GM03348 (cell line): ENCODE results near the gene HDAC4.

ENCODE experiments used
- DNase-seq: peaks from one replicate; pipeline ENCODE4 v3.0.0; 2012; ENCODE audit warnings: low spot score

Gene HDAC4

DNA sequence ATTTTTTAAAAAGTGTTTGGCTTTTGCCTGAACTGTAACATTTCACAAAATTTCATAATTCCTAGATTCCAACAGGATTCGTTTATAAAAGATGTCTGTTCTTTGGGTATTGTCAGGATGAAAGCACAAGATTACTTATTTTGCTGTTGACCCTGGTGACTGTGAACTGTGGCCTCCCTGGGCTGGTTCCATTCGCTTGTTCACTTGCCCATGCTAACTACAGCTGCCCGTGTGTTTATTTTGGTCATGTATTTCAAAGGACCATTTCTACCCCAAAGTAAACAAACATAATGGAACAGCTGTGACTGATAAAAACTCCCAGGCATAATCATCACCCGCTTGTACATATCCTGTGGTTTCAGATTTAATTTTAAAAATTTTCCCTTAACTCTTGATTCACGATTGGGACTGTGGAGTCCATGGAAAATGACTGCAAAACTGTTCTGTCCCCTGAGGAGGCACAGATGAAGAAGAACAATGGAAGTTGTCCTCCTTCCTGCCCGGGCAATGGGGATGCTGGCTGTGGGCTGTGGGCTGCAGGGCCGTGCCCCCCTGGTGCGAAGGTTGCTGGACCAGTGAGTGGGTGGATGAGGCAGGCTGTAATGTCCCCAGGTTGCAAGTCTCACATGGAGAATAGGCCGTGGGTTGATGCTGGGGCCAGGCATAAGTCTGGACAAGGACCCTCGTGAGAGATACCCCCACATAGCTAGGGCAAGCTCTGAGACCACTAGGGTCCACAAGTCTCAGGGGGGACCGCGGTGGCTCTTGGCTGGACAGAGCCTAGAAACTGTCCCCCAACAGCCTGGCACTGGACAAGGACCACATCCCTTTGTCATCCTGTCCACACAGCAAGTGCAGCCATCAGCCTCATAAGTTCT, 28.9 kb upstream of the HDAC4 start:
- DNase-seq: no peak

DNA sequence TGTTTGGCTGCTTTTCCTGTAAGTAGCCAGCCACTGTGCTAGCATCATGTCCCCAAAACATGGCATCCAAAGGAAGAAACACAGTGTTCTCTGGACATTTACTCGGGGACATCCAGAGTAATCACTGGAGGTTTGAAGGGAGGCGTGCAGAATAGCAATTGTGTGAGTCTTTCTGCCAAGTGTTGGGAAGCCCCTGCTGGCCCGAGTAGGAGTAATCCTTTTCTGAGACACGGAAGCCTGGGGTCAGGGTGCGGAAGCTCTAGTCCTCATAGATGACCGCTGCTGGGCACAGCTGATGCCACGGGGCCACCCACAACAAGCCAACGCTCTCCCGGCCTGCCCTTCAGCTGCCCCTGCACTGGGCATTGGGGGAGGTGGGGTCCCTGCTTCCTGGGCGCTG, 24.8 kb upstream of the HDAC4 start:
- DNase-seq: no peak

DNA sequence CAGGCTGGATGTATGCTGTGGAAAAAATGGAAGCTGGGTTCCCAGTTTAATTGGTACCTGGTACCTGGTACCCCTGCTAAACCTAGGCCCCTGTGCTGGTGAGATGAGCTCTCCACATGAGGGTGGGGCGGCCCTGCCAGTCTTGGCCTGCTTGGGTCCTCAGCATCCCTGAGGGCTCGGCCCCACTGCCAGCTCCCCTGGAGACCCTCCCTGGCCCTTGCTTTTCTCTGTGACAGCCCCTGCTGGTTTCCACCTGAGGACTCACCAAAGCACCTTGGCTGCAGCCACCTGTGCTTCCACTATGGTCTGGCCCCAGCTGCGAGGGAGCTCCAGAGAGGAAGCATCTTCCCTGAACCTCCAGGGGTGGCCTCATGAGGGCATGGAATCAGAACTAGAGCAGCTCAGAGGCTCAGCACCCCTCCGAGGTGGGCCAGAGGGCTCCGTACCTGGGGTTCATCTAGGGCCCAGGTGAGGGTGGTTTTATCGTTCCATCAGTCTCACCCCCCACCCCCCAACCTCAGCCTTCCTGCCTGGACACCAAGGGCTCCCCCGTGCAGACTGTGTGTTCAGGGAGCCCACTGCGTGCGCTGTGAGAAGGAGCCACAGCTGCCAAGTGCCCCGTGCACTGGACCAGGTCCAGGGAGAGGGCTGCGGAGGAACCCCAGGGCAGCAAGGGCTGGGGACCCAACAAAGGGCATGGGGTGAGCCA, 23.7 kb upstream of the HDAC4 start:
- DNase-seq: no peak

DNA sequence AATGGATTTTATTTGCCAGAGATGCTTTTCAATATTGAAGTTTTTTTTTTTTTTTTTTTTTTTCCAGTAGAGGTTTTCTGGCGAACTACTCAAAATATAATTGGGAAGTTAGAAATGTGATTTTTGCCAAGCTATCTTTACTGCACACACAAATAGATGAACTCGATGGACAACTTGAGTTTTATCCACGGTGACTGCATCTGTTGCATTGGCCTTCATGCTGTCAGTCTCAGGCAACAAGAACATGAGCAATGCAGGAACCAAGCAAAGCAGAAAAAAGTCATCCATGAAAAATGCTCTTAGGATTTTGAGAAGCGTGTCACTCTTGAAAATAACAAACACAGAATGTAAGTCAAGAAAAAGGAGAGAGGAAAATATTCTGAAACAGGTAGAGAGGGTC, 22.7 kb upstream of the HDAC4 start:
- DNase-seq: no peak

DNA sequence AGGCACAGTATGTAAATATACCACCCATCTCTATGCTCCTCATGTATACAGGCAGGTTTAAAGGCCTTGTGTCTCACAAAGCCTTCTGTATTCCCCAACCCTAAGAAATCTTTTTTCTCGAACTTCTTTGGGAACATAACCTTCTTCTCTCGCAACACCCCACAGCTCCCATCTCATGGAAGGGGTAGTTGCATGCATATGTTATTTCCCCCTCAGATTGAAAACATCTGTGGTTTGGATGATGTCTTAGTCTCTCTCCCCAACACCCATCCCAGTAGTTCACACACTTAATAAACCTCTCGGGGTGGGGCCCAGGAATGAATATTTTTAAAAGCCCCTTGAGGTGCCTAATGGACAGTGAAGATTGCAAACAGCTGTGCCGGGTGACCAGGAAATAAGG, 21.0 kb upstream of the HDAC4 start:
- no peak for DNase-seq

DNA sequence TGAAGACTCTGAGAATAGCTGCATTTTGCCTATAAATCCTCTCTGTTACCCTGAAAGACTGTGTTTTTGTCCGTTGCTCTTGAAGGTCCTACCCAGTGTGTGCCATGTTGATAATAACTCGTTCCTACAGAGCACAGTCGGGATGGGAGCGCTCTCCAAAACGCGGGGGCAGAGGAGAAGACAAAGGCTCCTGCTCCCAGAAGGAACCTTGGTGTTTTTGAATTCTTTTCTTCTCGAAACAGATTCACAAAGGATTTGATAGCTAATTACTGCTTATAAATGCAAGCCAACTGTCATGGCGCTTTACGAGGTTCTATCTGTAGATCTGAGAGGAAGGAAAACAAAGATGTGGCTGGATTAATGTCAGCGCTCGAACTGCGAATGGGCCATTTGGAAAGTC, 19.3 kb upstream of the HDAC4 start:
- no peak for DNase-seq

DNA sequence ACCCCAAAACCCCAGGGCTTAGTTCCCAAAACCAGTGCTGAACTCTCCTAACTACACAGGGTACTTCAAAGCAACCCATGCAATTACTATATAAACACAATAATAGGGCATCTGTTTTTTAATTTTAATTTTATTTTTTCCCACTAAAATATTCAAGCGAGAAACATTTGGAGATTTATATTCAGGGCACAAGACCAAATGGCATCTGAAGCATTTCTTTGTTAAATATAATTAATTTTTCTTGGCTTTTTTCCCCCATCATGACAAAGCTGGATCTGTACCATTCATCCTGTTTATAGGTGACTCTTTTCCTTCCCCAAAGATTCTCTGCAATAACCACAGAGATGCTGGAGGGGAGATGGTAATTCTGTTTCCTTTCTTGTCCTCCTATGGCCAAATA, 18.1 kb upstream of the HDAC4 start:
- no peak for DNase-seq

DNA sequence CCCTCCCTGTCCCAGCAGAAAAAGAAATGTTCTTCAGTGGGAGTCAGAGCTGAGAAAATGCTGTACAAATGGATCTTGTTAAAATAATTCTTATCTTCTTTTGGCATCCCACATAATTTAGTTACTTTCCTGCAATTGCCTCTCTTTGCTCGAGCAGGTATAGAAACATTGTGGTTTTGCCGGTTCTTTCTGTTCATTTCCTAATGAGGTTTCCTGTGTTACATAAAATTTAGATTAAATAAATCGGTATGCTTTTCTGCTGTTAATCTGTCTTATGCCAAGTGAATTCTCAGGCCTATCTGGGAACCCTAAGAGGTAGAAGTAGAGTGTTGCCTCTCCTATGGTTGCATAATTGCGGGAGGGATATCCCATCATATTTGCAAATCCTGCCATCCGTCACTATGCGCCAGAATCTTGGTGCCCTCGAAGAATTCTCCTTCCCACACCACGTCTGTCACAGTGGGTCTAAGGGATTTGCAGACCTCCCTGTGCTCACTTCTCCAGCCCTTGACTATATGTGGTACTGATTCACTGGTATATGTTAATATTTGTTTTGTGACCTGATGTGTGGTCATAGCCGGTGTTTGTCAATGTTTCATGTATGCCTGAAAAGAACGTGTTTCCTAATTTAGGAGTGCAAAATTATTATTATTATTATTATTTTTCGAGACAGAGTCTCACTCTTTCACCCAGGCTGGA, 12.2 kb upstream of the HDAC4 start:
- DNase-seq: no peak

DNA sequence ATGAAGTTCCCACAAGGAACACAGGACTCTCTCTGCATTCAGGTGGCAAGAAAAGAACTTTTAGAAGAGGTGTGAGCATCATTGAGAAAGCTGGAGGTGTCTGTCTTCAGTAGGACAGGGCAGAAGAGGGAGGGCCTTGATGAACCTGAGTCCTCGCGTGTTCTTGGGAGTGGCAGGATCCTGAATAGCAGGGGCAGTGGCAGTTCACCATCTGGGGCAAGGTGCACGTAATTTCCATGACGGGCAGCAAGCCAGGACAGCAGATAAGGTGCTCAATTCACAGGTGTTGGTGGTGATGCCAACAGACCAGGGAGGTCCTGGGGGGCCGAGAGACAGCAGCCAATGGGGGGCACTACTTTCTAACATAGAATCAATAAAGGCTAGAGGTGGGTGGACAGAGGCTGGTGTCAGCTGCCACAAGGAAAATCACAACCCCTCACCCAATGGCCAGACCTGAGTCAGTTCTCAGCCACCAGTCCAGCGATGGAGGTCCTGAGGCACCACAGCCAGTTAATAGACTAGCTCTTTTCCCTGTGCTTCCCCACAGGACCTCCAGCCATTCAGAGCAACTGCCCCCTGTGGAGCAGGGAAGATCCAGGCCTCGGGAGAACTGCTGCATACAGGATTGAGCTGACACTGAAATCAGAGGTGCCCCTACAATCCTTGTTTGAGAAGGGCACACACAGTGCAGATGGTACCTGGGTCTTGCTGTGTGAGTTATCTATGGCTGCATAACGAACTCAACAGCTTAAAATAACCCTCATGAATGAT, 10.9 kb upstream of the HDAC4 start:
- no peak for DNase-seq

DNA sequence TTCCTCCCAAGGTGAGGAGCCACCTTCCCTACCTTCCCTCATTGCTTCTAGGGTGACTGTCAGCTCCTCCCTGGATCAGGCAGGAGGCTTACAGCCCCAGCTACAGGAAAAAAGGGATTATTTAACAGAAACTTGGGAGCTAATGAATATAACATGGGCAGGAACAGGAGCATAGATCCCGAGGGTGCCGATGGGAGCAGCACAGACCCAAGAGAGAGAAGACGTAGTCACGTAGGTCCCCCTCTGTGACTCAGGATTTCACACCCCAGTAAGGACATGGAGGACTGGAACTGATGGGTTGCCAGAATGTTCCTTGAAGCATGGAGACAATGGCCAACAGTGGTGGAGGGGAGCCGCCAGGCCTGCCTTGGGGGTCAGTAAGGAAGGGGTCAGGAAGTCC, 10.3 kb upstream of the HDAC4 start:
- DNase-seq: no peak

DNA sequence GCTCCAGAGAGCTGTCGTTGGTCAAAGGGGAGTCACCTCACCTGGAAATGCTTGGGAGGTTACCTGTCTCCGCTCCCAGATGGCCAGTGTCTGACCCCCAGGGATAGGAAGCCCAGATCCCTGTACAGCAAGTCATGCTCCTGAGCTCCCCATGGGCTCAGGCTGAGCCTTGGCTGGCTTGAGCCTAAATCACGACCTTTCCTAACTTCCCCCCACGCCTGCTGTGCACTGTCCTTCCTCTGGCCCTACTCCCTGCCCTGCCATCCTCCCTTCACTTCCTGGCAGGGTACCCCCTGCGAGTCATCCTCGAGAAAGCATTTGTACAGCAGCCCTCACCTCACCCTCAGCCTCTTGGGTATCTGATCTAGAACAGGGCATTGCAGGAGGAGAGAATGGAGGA, 9.2 kb upstream of the HDAC4 start:
- no peak for DNase-seq

DNA sequence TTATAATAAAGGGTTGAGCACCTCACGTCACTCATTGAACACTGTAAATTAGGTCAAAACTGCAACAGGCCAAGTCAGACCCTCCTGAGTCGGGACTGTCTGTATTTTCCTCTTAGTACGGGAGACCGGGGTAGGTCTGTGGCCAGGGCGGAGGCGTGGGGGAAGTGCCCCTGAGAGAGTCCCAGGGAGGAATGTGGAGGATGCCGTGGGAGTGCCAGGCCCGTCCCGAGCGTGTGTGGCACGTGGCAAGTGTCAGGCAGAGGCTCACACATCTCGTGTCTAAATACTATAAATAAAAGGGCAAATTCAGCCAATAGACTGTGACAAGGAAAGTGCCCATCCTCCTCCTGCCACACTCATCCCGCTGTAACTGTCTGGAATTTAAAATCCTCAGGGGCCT, 6.3 kb upstream of the HDAC4 start:
- DNase-seq: no peak

DNA sequence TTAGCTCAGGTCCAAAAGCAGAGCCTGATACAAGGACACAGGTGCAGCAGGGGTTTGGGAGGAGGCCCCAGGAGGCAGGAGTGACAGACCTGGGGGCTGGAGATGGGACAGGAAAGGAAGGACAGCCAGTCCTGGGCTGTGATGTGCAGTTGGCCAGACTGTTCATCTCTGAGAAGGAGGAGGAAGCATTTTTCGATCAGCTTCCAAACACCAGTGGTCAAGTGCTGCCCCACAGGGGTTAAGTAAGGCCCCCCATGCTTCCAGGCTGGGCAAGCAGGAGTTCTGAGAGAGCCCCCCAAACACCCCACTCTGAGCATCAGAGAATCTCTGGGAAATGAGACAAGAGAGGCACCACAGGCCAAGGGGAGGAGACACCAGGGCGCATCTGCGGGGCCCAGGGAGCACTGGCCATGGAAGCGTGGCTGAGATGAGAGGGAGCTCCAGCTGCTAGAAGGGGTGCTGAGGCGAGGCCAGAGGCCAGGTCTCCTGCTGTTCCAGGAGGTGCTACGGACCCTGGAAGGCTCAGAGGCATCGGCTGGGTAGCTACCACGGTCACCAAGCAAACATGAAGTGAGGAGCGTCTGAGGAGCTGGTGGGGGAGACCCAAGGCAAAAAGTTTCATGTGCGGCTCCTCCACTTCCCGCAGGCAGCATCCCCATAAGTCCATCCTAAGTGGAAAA, 5.6 kb upstream of the HDAC4 start:
- DNase-seq: no peak

DNA sequence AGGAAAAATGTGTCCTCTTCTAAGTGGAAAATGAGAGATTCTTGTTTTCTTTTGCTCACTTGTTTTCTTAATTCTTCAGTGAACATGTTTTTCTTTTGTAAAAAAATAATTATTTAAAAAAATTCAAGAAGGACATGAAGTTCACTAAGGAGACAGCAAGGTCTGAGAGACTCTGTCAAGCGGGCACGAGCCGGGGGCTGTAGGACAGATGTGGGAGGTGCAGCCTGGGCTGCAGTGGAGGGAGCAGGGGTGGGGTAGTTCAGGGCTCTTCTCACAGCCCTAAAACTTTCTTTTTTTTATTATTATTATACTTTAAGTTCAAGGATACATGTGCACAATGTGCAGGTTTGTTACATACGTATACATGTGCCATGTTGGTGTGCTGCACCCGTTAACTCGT, 4.3 kb upstream of the HDAC4 start:
- no peak for DNase-seq

DNA sequence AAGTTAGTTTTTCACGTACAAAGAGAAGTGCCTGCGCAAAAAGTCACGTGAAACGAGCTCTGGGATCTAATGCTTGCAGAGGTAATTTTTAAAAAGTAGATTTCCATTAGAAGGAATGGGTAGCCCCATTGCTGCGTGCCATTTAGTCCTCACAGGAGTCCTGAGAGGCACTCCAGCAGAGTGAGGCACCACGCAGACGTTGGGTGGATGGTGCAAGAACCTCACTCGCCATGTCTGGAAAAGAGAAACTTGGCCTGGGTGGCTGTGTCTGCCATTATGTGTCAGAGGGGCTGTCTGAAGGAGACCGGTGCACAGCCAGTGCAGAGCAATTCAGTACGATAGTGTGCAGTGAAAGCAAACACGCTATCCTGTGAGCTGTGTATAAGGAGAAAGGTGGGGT, 1.8 kb upstream of the HDAC4 start:
- DNase-seq: no peak

DNA sequence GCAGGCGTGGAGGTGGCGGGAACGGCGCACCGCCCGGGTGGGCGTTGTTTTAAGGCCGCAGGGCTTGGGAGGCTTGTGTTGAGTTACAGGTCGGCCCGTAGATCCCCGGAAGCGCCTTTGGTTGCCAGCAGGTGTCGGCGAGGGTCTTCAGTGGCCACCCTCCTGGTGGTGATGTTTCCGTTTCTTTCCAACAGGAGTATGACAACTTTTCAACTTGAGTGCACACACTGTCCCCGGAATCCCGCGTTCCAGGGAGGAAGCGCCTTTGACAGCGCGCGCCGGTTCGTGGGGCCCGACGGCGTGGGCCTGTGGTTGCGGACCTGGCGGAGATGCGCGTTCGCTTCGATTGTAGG, 1.0 kb upstream of the HDAC4 start:
- peak; percentile 60 for DNase-seq

DNA sequence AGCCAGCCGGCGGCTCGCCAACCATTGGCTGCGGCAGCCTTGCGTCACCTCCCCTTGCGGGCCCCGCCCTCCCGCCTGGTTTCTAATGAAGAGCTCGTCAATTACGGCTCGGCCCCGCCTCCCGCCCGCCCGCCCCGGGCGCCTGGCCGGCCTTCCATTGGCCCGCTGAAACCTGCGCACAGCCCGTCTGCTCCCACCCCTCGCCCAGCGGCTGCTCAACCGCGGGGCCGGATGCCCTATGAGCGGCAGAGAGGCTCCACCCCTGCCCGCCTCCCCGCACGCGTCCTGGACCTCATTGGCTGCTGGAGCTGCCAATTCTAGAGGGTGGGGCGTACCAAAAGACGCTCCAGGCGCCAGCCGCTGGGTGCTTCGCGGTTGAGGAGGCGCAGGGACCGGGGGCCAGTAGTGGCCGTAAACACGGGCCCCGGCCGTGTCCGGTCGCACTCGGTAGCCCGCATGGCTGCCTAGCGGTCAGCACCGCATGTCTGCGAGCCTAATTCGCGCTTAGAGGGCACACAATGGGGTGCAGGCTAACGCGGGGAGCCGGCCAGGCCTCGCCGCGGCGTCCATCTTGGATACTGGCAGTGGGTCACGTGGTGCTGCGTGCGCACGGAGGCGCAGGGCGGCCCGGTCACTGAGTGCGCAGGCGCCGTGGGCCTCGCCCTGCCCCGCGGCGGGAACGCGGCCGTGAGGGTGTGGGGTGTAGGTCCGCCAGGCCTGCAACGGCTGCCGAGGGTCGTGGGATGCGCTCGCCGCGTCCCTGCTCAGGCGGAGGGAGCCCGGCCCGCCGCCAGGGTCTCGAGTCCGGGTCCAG, 454 bp upstream of the HDAC4 start:
- peak; percentile 100 for DNase-seq

DNA sequence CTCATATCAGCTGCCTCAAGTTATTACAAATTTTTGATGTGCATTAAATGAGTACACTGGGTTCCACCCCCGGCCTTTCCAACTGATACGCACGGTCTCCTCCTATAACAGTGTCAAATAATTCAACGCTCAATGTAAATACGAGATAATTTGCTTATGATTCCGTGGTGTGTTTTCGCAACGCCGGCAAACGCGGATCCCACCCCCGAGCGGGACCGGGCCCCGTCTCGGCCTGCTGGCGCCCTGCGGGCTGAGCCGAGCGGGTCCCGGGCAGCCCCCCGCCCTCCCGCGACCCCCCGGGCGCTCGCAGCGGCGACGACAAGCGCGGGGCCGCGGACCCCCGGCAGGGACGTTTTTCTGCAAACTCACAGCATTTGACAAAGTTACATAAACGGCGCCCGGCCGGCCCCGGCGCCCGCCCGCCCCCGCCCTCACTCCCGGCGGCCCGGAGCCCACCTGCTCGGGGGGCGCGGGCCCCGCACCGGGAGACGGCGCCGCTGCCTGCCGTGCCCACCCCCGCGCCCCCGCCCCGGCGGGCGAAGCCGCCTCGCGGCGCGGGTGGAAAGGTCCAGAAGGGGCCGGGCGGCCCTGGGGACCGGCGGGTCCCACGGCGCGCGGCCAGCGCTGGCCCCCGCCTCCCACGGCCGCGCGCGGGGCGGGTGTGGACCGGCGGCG, 762 bp downstream of the HDAC4 start:
- peak; percentile 47 for DNase-seq

DNA sequence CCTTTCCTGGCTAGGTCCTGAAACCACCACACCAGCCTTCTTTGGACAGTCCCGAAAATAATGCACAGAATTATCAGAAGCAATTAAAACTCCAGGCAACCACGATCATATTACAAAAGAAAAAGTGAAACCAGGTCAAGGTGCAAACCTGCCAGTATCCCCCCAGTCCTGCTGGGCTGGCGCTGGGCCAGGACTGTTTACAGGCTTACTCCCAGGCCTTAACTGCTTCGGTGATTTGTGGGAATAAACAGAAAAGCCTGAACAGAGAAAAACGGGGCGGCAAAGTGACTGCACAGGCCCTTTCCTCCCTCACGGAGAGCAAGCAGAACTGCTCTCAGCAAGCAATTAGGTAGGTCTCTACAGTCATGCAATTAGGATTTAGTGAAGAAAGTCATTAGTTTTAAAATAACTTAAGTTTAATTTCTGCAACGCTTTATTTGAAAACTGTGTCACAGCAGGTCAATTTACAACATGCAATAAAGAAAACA, 1.3 kb downstream of the HDAC4 start:
- no peak for DNase-seq

DNA sequence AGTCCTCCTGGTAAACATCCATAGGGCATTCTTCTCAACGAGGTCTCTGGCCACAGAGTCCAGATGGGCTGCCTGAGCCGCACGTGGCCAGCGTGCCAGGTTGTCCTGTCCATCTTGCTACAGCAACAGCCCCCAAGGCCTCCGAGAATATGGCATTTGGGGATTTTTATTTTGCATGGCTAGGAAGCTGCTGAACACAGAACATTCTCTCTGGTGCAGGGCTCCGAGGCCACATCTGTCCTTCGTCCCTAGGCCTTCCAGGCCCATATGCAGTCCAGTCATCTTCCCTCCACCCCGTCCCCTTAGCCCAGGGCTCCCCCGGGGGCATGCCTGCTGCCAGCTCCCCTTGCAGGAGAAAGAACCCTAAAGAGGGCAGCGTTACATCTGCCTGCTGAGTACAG, 2.3 kb downstream of the HDAC4 start:
- peak; percentile 31 for DNase-seq
